Activated CD4-positive, alpha-beta T cell treated with anti-CD3 and anti-CD28 coated beads for 4 hours (primary cell): Measurements from ENCODE around the gene FGF1.

Experiments
- DNase-seq, 2 donors: peaks; one replicate each; pipeline ENCODE4 v3.0.0-alpha.2; 2020

Gene FGF1

GRCh38 chr5:142605611-142606010 is 80.3 kb downstream of the FGF1 start:
- DNase-seq: no peak

- DNase-seq: no peak
These were observed 83.1 kb downstream of the FGF1 start for GRCh38 chr5:142602720-142603245.

- DNase-seq: no peak
These were observed 84.5 kb downstream of the FGF1 start for GRCh38 chr5:142601432-142601831.

GRCh38 chr5:142600611-142601358 is 85.1 kb downstream of the FGF1 start:
- no peak for DNase-seq

DNA sequence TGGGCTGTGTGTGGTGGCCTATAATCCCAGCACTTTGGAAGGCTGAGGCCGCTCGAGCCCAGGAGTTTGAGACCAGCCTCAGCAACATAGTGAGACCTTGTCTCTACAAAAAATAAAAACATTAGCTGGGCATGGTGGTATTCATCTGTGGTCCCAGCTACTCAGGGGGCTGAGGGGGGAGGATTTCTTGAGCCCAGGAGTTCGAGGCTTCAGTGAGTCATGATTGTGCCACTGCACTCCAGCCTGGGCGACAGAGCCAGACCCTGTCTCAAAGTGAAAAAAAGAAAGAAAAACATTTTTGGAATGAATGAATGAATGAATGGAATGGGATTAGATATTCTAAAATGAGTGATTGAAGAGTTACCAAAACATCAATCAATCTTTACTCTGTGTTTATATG is 85.8 kb downstream of the FGF1 start:
- DNase-seq: no peak

- no peak for DNase-seq
These were observed 87.6 kb downstream of the FGF1 start for GRCh38 chr5:142598338-142598700.

- DNase-seq: peak; percentile 23 to 26
These were observed 88.1 kb downstream of the FGF1 start for GRCh38 chr5:142597546-142598337.

DNA sequence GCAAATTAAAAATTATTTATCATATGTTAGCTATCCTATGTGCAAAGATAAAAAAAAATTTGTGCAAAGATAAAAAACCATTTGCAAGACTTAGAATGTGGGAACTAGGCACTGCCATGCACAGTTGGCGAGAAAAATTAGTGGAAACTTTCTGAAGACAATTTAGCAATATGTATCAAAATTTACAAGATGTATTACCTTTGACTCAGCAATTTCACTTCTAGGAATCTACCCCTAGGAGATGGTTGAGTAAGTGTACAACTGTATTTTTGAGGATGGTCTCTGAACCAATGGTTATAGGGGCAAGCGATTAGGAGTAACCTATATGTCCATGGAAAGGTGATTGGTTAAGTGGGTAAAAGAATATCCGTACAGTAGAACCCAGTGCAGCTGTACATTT is 88.9 kb downstream of the FGF1 start:
- DNase-seq: no peak

DNA sequence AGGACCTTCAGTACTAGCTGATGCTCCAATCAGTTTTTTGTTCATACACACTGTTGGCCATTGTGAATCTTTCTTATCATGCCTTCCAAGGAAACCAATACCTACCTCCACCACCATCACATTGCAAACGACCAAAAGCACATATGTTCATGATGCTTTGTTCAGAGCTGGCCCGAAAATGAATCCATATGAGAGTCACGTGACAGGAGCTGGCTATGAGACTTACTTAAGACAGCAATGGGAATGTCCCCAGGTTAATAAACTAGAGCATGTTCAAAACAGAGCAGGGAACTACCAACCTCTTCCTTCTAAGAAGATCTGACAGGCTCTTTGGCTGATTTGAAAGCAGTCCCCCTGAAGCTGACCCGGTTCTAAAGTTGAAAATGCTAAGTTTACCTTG is 93.5 kb downstream of the FGF1 start:
- DNase-seq: no peak

DNA sequence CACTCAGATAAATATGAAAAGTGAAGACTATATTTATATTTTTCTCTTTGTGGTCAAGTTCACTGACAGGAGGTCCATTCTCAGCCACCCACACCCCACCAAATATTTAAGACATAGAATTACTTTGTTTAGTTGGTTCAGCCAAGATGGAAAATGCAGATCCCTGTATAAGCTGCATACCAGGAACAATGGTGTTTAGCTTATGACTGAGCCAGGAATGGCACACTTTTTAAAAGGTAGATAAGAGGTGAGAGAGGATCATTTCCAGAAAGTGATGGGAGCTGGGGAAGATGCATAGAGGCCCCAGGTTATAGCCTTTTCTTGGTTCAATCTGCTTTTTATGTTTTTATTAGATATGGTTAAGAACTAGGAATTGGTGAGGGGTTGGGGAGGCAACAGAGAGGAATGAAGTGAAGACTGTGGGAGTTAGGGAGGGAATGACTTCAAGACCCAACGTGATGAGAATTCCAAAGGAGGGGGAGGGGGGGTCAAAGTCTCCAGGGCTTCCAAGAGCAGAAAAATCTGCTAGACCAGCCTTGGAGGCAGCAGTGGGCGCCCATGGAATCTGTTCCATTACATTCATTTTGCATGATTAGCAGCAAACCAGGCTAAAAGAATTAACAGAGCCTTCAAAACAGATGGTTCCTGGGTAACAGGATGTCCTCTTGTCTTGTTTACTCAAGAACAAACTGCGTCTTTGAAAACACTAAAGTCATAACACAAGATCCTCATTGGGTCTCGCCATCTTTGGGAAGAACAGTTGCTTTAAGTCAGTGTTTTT is 95.2 kb downstream of the FGF1 start:
- DNase-seq: no peak

DNA sequence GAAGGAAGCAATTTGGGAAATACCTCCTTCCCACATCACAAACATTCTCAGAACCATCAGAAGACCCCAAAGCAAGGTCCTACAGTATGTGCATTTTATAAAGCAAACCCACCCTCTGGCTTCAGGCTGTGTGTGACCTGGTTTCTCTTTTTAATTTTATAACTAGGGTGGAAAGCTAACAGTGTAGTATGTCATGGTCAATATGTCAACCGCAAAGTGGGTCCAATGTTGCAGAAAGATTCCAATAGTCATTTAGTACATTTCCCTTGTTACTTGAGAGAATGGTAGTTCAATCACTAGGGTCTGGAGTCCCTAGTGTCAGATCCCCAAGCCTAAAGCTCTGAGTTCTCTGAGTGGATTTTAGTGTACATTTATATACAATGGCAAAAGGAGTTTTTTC is 96.2 kb downstream of the FGF1 start:
- no peak for DNase-seq

- DNase-seq: peak in 1 of 2 donors; percentile 33
These were observed 98.4 kb downstream of the FGF1 start for GRCh38 chr5:142587354-142587965.

GRCh38 chr5:142586552-142586951 is 99.3 kb downstream of the FGF1 start:
- no peak for DNase-seq

DNA sequence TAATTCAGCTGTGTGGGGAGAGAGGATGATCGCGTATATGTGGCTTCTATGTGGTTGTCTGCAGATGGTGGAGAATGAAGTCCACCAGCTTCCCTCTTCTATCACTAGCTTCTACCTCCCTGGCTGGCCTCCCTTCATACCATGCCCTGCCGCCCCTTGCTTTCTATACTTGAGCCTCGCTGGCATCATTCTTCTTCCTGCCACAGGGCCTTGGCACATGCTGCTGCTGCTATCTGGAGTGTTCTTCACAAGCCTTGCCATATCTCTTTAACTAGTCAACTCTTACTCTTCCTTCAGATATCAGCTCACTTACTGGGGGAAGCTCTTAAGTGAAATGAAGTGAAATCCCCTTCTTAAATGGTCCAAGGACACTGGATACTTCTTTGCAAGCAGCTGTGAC is 100.4 kb downstream of the FGF1 start:
- no peak for DNase-seq

- DNase-seq: no peak
These were observed 101.0 kb downstream of the FGF1 start for GRCh38 chr5:142584891-142585290.

- no peak for DNase-seq
These were observed 107.6 kb downstream of the FGF1 start for GRCh38 chr5:142578161-142578830.

- no peak for DNase-seq
These were observed 109.1 kb downstream of the FGF1 start for GRCh38 chr5:142576804-142577203.

DNA sequence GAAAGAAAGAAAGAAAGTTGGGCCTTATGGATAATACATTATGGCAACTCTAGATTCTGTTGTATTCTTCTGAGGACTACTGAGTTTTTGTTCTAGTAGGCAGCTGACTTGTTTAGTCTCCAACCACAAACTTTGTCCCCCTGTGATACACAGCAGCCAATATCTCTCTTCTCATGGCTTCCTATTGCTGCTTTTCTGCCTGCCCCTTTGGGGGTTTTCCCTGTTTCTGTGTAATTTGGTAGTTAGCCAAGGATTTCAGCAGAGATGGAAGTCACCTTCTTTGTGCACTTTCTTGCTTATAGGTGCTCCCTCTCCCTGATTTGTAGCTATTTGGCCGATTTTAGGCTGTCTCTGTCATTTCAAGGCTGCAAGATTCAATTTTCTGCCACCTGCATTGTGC is 109.6 kb downstream of the FGF1 start:
- DNase-seq: no peak

- DNase-seq: no peak
These were observed 113.9 kb downstream of the FGF1 start for GRCh38 chr5:142572006-142572405.

DNA sequence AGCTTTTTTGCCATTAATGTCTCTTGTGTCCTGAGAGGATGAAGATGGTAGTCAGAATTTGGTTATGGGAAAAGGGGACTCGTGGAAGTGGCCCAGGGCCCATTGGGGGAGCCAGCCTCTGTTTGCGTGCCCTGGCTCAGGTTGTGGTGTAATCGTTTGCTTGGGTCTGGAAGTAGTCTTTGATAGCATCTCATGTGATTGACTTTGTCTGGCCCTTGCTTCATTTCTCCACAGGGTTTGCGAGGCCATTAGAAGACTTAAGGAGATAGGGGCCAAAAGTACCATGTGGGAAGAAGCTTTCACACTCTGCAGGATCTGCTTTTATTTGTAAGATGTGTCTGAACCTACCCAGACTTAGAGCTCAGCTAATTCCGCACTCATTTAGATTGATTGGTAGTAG is 114.5 kb downstream of the FGF1 start:
- DNase-seq: no peak

DNA sequence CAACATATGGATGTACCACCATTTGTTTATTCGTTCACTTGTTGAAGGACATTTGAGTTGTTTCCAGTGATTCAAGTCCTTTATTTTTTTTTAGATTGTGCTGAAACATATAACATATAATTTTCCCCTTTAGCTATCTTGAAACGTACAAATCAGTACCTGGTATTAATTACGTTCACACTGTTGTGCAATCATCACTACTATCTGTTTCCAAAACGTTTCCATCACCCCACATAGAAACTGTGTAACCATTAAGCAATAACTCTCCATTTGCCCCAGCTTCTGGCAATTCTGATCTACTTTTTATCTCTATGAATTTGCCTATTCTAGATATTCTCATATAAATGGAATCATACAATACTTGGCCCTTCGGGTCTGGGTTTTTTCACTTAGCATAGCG is 116.0 kb downstream of the FGF1 start:
- no peak for DNase-seq

DNA sequence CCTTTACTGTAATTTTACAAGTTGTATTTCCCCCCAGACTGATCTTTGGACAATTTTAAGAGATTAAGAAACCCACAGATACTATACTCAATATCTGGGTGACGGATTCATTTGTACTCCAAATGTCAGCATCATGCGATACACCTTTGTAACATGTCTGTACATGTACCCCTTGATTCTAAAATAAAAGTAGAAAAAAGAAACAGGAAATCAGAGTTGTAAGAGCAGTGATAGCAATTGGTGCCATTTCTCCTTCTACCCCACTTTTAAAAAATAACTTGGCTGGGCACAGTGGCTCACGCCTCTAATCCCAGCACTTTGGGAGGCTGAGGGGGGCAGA is 116.9 kb downstream of the FGF1 start:
- no peak for DNase-seq
